A549 (cell line): ENCODE measurements around the gene ABL1. TPM values are rescaled to one million over a fixed set of nuclear protein-coding genes. Genes with fewer than 3 reads are reported as not detected.

Source experiments
- ATAC-seq, 2 experiments: fragments of 200-7000 bp in 1 of 2; fragments of >200 bp in 1 of 2; cut with Nextera tagmentation in 1 of 2; cut with Tn5 transposase in 1 of 2; 3 replicates each; pipeline versions ENCODE4 v1.8.0 to v1.9.1; 2018 to 2020; ENCODE audit warnings: mild to moderate bottlenecking in 1 of 2, moderate library complexity in 1 of 2
- CTCF ChIA-PET: fragments of 300-600 bp; sonication (Branson Sonifier 250); formaldehyde crosslinking; extraction: SDS; loops from one replicate; lab custom pipeline; 2021; ENCODE audit warnings: antibody characterized with exemption, inconsistent platforms; lab: Yijun Ruan, JAX
- POLR2A ChIA-PET: fragments of 350-600 bp; formaldehyde crosslinking; extraction: SDS; loops from one replicate; lab custom pipeline; 2021; ENCODE audit warnings: antibody characterized with exemption, inconsistent platforms; lab: Yijun Ruan, JAX
- DNase-seq, 2 experiments: peaks; one replicate each; pipeline versions ENCODE4 v3.0.0 to v3.0.0-alpha.2; 2011 to 2016; ENCODE audit warnings: low read depth in 1 of 2, low spot score in 1 of 2
- FAIRE-seq: peaks from 2 replicates; lab custom pipeline; 2011; peaks lifted over from hg19 to GRCh38; lab: Jason Lieb, UNC
- H3K27ac ChIP-seq, 2 experiments: fragments of >200 bp; sonication (Bioruptor Twin); formaldehyde crosslinking; 3 replicates each; pipeline ENCODE4 v1.5.1; 2016 to 2017
- H3K4me1 ChIP-seq: fragments of >200 bp; sonication (Bioruptor Twin); formaldehyde crosslinking; 3 replicates; pipeline ENCODE4 v1.6.1; 2016
- H3K4me2 ChIP-seq: fragments of >200 bp; sonication (Bioruptor Twin); formaldehyde crosslinking; 3 replicates; pipeline ENCODE4 v1.6.1; 2016
- H3K4me3 ChIP-seq: fragments of >200 bp; sonication (Bioruptor Twin); formaldehyde crosslinking; 3 replicates; pipeline ENCODE4 v1.5.1; 2016
- H3K9me3 ChIP-seq: fragments of >200 bp; sonication (Bioruptor Twin); formaldehyde crosslinking; 3 replicates; pipeline ENCODE4 v1.6.1; 2016
- BHLHE40 ChIP-seq: IDR thresholded peaks from 2 replicates; pipeline ENCODE4 v1.6.1; 2012; ENCODE audit warnings: low read depth, low read length, inconsistent platforms
- CBX8 ChIP-seq: fragments of 200-600 bp; sonication (generic); IDR thresholded peaks from 2 replicates; pipeline ENCODE4 v1.6.1; 2016
- CHD2 ChIP-seq: fragments of 150-350 bp; IDR thresholded peaks from 2 replicates; pipeline ENCODE4 v1.6.1; 2014; ENCODE audit warnings: low read length; ENCODE audit not compliant: partially characterized antibody
- CHD4 ChIP-seq: fragments of 200-600 bp; sonication (generic); IDR thresholded peaks from 2 replicates; pipeline ENCODE4 v1.6.1; 2016; ENCODE audit warnings: antibody characterized with exemption, mild to moderate bottlenecking, borderline replicate concordance
- EHMT2 ChIP-seq: fragments of 200-600 bp; sonication (generic); IDR thresholded peaks from 2 replicates; pipeline ENCODE4 v1.6.1; 2016; ENCODE audit warnings: antibody characterized with exemption, low read depth, mild to moderate bottlenecking, moderate library complexity
- ELK1 ChIP-seq: fragments of 150-350 bp; IDR thresholded peaks from 2 replicates; pipeline ENCODE4 v1.6.1; 2014; ENCODE audit warnings: low read depth, mild to moderate bottlenecking, low read length
- EP300 ChIP-seq, 2 experiments: fragments of >200 bp; sonication (Bioruptor Twin); formaldehyde crosslinking; IDR thresholded peaks; 2 replicates in 1 of 2; 3 replicates in 1 of 2; pipeline ENCODE4 v1.6.1; 2016 to 2017
- ESRRA ChIP-seq: fragments of 150-350 bp; IDR thresholded peaks from 2 replicates; pipeline ENCODE4 v1.6.1; 2014; ENCODE audit warnings: mild to moderate bottlenecking, low read length, borderline replicate concordance
- FOSB ChIP-seq: fragments of 250-450 bp; sonication (Bioruptor Pico); IDR thresholded peaks from 2 replicates; pipeline ENCODE4 v1.5.0; 2020; ENCODE audit warnings: mild to moderate bottlenecking, moderate library complexity
- FOSL2 ChIP-seq, 2 experiments: fragments of 450-650 bp in 1 of 2; fragments of >200 bp in 1 of 2; sonication (Bioruptor Twin) in 1 of 2; formaldehyde crosslinking; IDR thresholded peaks; 2 replicates each; pipeline versions ENCODE4 v1.5.0 to v1.6.1; 2016 to 2020; ENCODE audit warnings: mild to moderate bottlenecking in 1 of 2, moderate library complexity in 1 of 2
- FOXS1 ChIP-seq: fragments of 250-450 bp; sonication (Bioruptor Pico); IDR thresholded peaks from 2 replicates; pipeline ENCODE4 v1.5.0; 2020; ENCODE audit warnings: mild to moderate bottlenecking, moderate library complexity
- GATA3 ChIP-seq: IDR thresholded peaks from 2 replicates; pipeline ENCODE4 v1.6.1; 2012; ENCODE audit warnings: borderline replicate concordance
- HES2 ChIP-seq: fragments of >200 bp; sonication (Bioruptor Twin); formaldehyde crosslinking; IDR thresholded peaks from 2 replicates; pipeline ENCODE4 v1.6.1; 2016
- HOXB5 ChIP-seq: fragments of 250-450 bp; sonication (Bioruptor Pico); IDR thresholded peaks from 2 replicates; pipeline ENCODE4 v1.5.0; 2020; ENCODE audit warnings: mild to moderate bottlenecking, moderate library complexity
- MAZ ChIP-seq: fragments of 150-350 bp; IDR thresholded peaks from 2 replicates; pipeline ENCODE4 v1.6.1; 2014; ENCODE audit warnings: antibody characterized with exemption, low read depth, low read length, borderline replicate concordance
- MYC ChIP-seq: IDR thresholded peaks from 2 replicates; pipeline ENCODE4 v1.6.1; 2012; ENCODE audit warnings: mild to moderate bottlenecking, inconsistent platforms, low read length, improper control_type of control experiment, borderline replicate concordance
- NR3C1 ChIP-seq: fragments of >200 bp; sonication (Bioruptor Twin); formaldehyde crosslinking; IDR thresholded peaks from 3 replicates; pipeline ENCODE4 v1.6.1; 2017
- PHF8 ChIP-seq: fragments of 200-600 bp; sonication (generic); IDR thresholded peaks from 2 replicates; pipeline ENCODE4 v1.6.1; 2016; ENCODE audit warnings: low read depth, mild to moderate bottlenecking, antibody characterized with exemption, moderate library complexity, borderline replicate concordance
- RARB ChIP-seq: fragments of 250-450 bp; sonication (Bioruptor Pico); IDR thresholded peaks from 2 replicates; pipeline ENCODE4 v1.8.0; 2021; ENCODE audit warnings: mild to moderate bottlenecking, moderate library complexity
- RNF2 ChIP-seq: fragments of 200-600 bp; sonication (generic); IDR thresholded peaks from 2 replicates; pipeline ENCODE4 v1.6.1; 2016; ENCODE audit warnings: low read depth, mild to moderate bottlenecking, antibody characterized with exemption, moderate library complexity, borderline replicate concordance
- SMC3 ChIP-seq: fragments of >200 bp; sonication (Bioruptor Twin); formaldehyde crosslinking; IDR thresholded peaks from 3 replicates; pipeline ENCODE4 v1.6.1; 2018; ENCODE audit warnings: inconsistent platforms
- SREBF2 ChIP-seq: fragments of 450-650 bp; IDR thresholded peaks from 2 replicates; pipeline ENCODE4 v1.6.1; 2014; ENCODE audit warnings: mild to moderate bottlenecking, moderate library complexity
- ZC3H11A ChIP-seq: fragments of 450-650 bp; IDR thresholded peaks from 2 replicates; pipeline ENCODE4 v1.6.1; 2014; ENCODE audit warnings: antibody characterized with exemption, mild to moderate bottlenecking
- ZFP36 ChIP-seq: fragments of 450-650 bp; IDR thresholded peaks from 2 replicates; pipeline ENCODE4 v1.6.1; 2014; ENCODE audit warnings: borderline replicate concordance; ENCODE audit not compliant: partially characterized antibody
- ZSCAN20 ChIP-seq: fragments of 250-450 bp; sonication (Bioruptor Pico); IDR thresholded peaks from 2 replicates; pipeline ENCODE4 v1.8.0; 2022; ENCODE audit warnings: mild to moderate bottlenecking, moderate library complexity
- WGBS: methylation state at CpG from one replicate; pipeline ENCODE4 v1.1.6; 2017; ENCODE audit errors: missing lambda C conversion rate; 5-methylcytosine and 5-hydroxymethylcytosine counted together
- polyA plus RNA-seq, 4 experiments: library from polyadenylated mRNA; depleted of rRNA in 3 of 4; stranded (reverse); fragments of >200 nt; fragmentation: RNase III in 1 of 4; extraction: RNeasy Plus Mini Kit Qiagen cat#74134 plus additional on column Dnase treatment in 1 of 4; gene quantifications; 2 replicates in 3 of 4; 3 replicates in 1 of 4; pipeline ENCODE4 v1.2.3, GENCODE V29; 2011 to 2017
- TF ChIP-seq, protein P1 (sequence below): fragments of 250-450 bp; sonication (Bioruptor Pico); IDR thresholded peaks from 2 replicates; pipeline ENCODE4 v1.5.0; 2020; ENCODE audit warnings: low read depth, mild to moderate bottlenecking, moderate library complexity
- TF ChIP-seq, protein P2 (sequence below): fragments of 450-650 bp; IDR thresholded peaks from 2 replicates; pipeline ENCODE4 v1.6.1; 2014; ENCODE audit warnings: antibody characterized with exemption

The ABL1 gene
- polyA plus RNA-seq, 2 of the 4 experiments (the other 2 are of a cell fraction), result 26.5 to 32.4 TPM

DNA sequence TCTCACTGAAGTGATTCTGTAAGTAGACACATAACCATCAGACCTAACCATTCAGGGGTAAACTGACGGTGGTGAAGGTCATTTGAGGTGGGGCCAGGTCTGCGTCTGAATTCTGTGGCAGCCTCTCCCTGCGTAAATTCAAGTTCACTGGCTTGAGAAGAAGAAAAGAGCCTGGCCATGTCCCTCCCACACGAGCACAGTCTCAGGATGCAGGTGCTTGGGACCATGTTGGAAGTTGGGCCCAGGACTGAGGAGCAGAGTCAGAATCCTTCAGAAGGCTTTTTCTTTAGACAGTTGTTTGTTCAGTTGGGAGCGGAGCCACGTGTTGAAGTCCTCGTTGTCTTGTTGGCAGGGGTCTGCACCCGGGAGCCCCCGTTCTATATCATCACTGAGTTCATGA is 37.5 kb downstream of the ABL1 start:
- ATAC-seq (no peak; a peak in 1 of 6 replicates), DNase-seq (no peak), FAIRE-seq (no peak)
- ChIA-PET POLR2A (no interaction called here), CTCF (interaction anchor here (1.1 to 15.3 kb wide), 10 partner anchors 12 to 176 kb away, joined by 3 to 454 read pairs (median 11); partner anchors contain the start of gene LAMC3)
- H3K4me3 ChIP-seq, result no peak overlapping the region
- no peak overlapping the region for H3K27ac ChIP-seq
- H3K4me2 ChIP-seq, result 0 out of 3 replicates have a peak overlapping the region, but pooled peaks have one; percentile 11
- TF ChIP-seq, protein P1, sequence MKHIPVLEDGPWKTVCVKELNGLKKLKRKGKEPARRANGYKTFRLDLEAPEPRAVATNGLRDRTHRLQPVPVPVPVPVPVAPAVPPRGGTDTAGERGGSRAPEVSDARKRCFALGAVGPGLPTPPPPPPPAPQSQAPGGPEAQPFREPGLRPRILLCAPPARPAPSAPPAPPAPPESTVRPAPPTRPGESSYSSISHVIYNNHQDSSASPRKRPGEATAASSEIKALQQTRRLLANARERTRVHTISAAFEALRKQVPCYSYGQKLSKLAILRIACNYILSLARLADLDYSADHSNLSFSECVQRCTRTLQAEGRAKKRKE (CRISPR knock-in tag), result no peak
- TF ChIP-seq, protein P2, sequence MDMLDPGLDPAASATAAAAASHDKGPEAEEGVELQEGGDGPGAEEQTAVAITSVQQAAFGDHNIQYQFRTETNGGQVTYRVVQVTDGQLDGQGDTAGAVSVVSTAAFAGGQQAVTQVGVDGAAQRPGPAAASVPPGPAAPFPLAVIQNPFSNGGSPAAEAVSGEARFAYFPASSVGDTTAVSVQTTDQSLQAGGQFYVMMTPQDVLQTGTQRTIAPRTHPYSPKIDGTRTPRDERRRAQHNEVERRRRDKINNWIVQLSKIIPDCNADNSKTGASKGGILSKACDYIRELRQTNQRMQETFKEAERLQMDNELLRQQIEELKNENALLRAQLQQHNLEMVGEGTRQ, result no peak
- TF ChIP-seq NR3C1, result no peak
- no peak for TF ChIP-seq PHF8
- no peak for TF ChIP-seq GATA3
- TF ChIP-seq RARB (CRISPR knock-in tag), result no peak
- no peak for TF ChIP-seq EP300 (IDR thresholded peaks at IDR 0.05)
- TF ChIP-seq RNF2, result no peak
- TF ChIP-seq SMC3, result no peak
- no peak for TF ChIP-seq SREBF2
- TF ChIP-seq HOXB5 (CRISPR knock-in tag), result no peak
- TF ChIP-seq MAZ, result no peak
- no peak for TF ChIP-seq BHLHE40
- no peak for TF ChIP-seq ZC3H11A
- no peak for TF ChIP-seq FOSL2 (IDR thresholded peaks at IDR 0.05)
- TF ChIP-seq FOSL2 (CRISPR knock-in tag; IDR thresholded peaks at IDR 0.05), result no peak
- TF ChIP-seq CHD2, result no peak
- TF ChIP-seq CHD4, result no peak
- no peak for TF ChIP-seq HES2
- no peak for TF ChIP-seq FOSB
- peaks cover 5% of the 10 kb centered on the region; the same call in 1 of the 3 replicates for H3K4me1 ChIP-seq
- H3K9me3 ChIP-seq, result no peaks in the 10 kb centered on the region
- 88% methylated on average over 9 of the region's 9 CpGs for WGBS

- TF ChIP-seq CBX8 (no peak), ZFP36 (no peak), SMC3 (no peak), PHF8 (no peak), MYC (no peak), EHMT2 (no peak), ZSCAN20 (CRISPR knock-in tag) (no peak), FOXS1 (CRISPR knock-in tag) (no peak), RARB (CRISPR knock-in tag) (no peak), ESRRA (no peak), ELK1 (no peak)
- TF ChIP-seq, all 56 proteins: peak for 0
- no peak for DNase-seq
- Histone ChIP-seq H3K27ac (no peak overlapping the region), H3K4me2 (0 out of 3 replicates have a peak overlapping the region, but pooled peaks have one; percentile 11), H3K4me3 (no peak overlapping the region), H3K4me1 (peaks cover 5% of the 10 kb centered on the region; the same call in 1 of the 3 replicates), H3K9me3 (no peaks in the 10 kb centered on the region)
- ATAC-seq, result peak in 1 of 2 experiments; percentile 69; a peak in 3 of 6 replicates
- ChIA-PET CTCF (interaction anchor here (1.0 to 5.0 kb wide), 7 partner anchors 10 to 173 kb away, joined by 3 to 18 read pairs (median 3); no protein-coding TSS in a partner anchor), POLR2A (no interaction called here)
- no peak for FAIRE-seq
- 89% methylated on average over 15 of the region's 15 CpGs for WGBS
Observed at GRCh38 chr9:130872912-130873503, 38.0 kb downstream of the ABL1 start.
